Loucy (cell line): ENCODE data around the gene CFH.
"Not testable (repeated sequence)": the region's sequence is repeated elsewhere in the genome, so short reads cannot be mapped to it uniquely, and the experiment has no call there.

Source experiments
- H2AFZ ChIP-seq: fragments of 200-600 bp; sonication (generic); 2 replicates; pipeline ENCODE4 v1.6.0; 2016; ENCODE audit warnings: antibody characterized with exemption, mild to moderate bottlenecking, low read length, moderate library complexity
- H3F3A ChIP-seq: fragments of 200-600 bp; 2 replicates; pipeline ENCODE4 v1.6.0; 2016; ENCODE audit warnings: antibody characterized with exemption, low read depth, mild to moderate bottlenecking
- H3K27me3 ChIP-seq: fragments of 200-600 bp; sonication (generic); 2 replicates; pipeline ENCODE4 v1.6.1; 2014; ENCODE audit warnings: low read length, mild to moderate bottlenecking; ENCODE audit not compliant: insufficient read depth, poor library complexity, severe bottlenecking
- H3K36me3 ChIP-seq: fragments of 200-600 bp; sonication (generic); 2 replicates; pipeline ENCODE4 v1.6.1; 2016; ENCODE audit warnings: low read length; ENCODE audit not compliant: insufficient read depth
- H3K4me1 ChIP-seq: fragments of 200-600 bp; sonication (generic); 2 replicates; pipeline ENCODE4 v1.5.1; 2014; ENCODE audit warnings: low read length, mild to moderate bottlenecking; ENCODE audit not compliant: insufficient read depth, poor library complexity, severe bottlenecking
- H3K4me2 ChIP-seq: fragments of 200-600 bp; sonication (generic); 2 replicates; pipeline ENCODE4 v1.6.0; 2014; ENCODE audit warnings: antibody characterized with exemption, low read length, low read depth, mild to moderate bottlenecking; ENCODE audit not compliant: poor library complexity, severe bottlenecking
- H3K4me3 ChIP-seq: fragments of 200-600 bp; sonication (generic); 2 replicates; pipeline ENCODE4 v1.5.1; 2014; ENCODE audit warnings: low read length, mild to moderate bottlenecking, mixed read lengths; ENCODE audit not compliant: poor library complexity, severe bottlenecking
- H3K79me2 ChIP-seq: fragments of 200-600 bp; sonication (generic); 2 replicates; pipeline ENCODE4 v1.6.1; 2014; ENCODE audit warnings: low read length; ENCODE audit not compliant: insufficient read depth
- H3K9ac ChIP-seq: fragments of 200-600 bp; sonication (generic); 2 replicates; pipeline ENCODE4 v1.6.0; 2014; ENCODE audit warnings: mild to moderate bottlenecking, low read depth, low read length, moderate library complexity; ENCODE audit not compliant: poor library complexity, severe bottlenecking
- H3K9me2 ChIP-seq: fragments of 200-600 bp; sonication (generic); replicated peaks from 2 replicates; pipeline ENCODE4 v1.6.1; 2016; ENCODE audit warnings: low read depth, low read length, mixed read lengths
- H3K9me3 ChIP-seq: fragments of 200-600 bp; sonication (generic); 2 replicates; pipeline ENCODE4 v1.6.1; 2014; ENCODE audit warnings: mild to moderate bottlenecking, antibody characterized with exemption, low read length, low read depth; ENCODE audit not compliant: insufficient read depth
- H4K20me1 ChIP-seq: fragments of 200-600 bp; sonication (generic); 2 replicates; pipeline ENCODE4 v1.6.0; 2014; ENCODE audit warnings: antibody characterized with exemption, low read length, mild to moderate bottlenecking; ENCODE audit not compliant: insufficient read depth, poor library complexity, severe bottlenecking
- EZH2phosphoT487 ChIP-seq: fragments of 200-600 bp; IDR thresholded peaks from 2 replicates; pipeline ENCODE4 v1.6.1; 2018; ENCODE audit warnings: antibody characterized with exemption, mild to moderate bottlenecking, moderate library complexity, borderline replicate concordance
- TF ChIP-seq, protein P1 (sequence below): fragments of 200-600 bp; sonication (generic); conservative IDR thresholded peaks from 2 replicates; pipeline ENCODE4 v1.5.1; 2014; ENCODE audit warnings: mild to moderate bottlenecking, antibody characterized with exemption, low read length

Gene CFH

GRCh38 chr1:196701144-196701543 is 49.3 kb downstream of the CFH start:
- H3K4me3 ChIP-seq, result no peak overlapping the region
- no peaks in the 10 kb centered on the region for H3K36me3 ChIP-seq
- H3K9ac ChIP-seq, result no peak overlapping the region

GRCh38 chr1:196709892-196710291 is 58.0 kb downstream of the CFH start:
- not testable (repeated sequence) for H3K9me2 ChIP-seq, H3K36me3 ChIP-seq, H3K79me2 ChIP-seq, H3K27me3 ChIP-seq, H3K4me3 ChIP-seq, H2AFZ ChIP-seq, H3K4me2 ChIP-seq, H3K4me1 ChIP-seq, H4K20me1 ChIP-seq, H3K9me3 ChIP-seq, H3K9ac ChIP-seq, H3F3A ChIP-seq

More at GRCh38 chr1:196701144-196701543, 49.3 kb downstream of the CFH start:
- Histone ChIP-seq H2AFZ (no peak overlapping the region), H3K4me1 (no peaks in the 10 kb centered on the region), H3F3A (no peaks in the 10 kb centered on the region), H3K79me2 (no peaks in the 10 kb centered on the region), H3K9me3 (no peaks in the 10 kb centered on the region), H3K27me3 (no peaks in the 10 kb centered on the region), H3K4me2 (no peak overlapping the region), H4K20me1 (no peaks in the 10 kb centered on the region), H3K9me2 (no peaks in the 10 kb centered on the region)
- no peak for TF ChIP-seq EZH2phosphoT487
- TF ChIP-seq, protein P1, sequence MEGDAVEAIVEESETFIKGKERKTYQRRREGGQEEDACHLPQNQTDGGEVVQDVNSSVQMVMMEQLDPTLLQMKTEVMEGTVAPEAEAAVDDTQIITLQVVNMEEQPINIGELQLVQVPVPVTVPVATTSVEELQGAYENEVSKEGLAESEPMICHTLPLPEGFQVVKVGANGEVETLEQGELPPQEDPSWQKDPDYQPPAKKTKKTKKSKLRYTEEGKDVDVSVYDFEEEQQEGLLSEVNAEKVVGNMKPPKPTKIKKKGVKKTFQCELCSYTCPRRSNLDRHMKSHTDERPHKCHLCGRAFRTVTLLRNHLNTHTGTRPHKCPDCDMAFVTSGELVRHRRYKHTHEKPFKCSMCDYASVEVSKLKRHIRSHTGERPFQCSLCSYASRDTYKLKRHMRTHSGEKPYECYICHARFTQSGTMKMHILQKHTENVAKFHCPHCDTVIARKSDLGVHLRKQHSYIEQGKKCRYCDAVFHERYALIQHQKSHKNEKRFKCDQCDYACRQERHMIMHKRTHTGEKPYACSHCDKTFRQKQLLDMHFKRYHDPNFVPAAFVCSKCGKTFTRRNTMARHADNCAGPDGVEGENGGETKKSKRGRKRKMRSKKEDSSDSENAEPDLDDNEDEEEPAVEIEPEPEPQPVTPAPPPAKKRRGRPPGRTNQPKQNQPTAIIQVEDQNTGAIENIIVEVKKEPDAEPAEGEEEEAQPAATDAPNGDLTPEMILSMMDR, result no peak

DNA sequence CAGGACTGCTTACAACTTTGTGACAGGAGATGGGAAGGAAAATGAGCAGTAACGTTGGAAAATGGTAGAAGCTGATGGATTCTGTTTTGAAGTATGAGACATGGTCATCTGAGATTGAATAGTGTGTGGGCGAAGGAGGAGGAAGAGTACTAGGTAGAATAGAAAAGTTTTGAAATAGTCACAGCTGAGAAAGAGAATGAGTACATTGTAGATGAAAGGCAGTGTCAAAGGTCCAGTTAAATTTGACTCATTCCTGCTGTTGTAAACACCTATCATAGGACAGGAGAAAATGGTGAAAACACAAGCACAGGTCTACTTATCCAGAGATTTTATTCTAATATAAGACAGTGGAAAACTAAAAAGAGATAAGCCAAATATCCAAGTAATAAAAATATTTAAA is 66.0 kb downstream of the CFH start:
- H3F3A ChIP-seq, result no peaks in the 10 kb centered on the region

More for the DNA sequence above, 66.0 kb downstream of the CFH start:
- H3K9me3 ChIP-seq, result no peaks in the 10 kb centered on the region
- no peaks in the 10 kb centered on the region for H4K20me1 ChIP-seq
- H3K79me2 ChIP-seq, result no peaks in the 10 kb centered on the region
- H3K4me1 ChIP-seq, result no peaks in the 10 kb centered on the region
- H3K9ac ChIP-seq, result no peak overlapping the region
- H3K27me3 ChIP-seq, result no peaks in the 10 kb centered on the region
- no peak overlapping the region for H3K4me3 ChIP-seq
- no peaks in the 10 kb centered on the region for H3K36me3 ChIP-seq
- H2AFZ ChIP-seq, result no peak overlapping the region
- H3K4me2 ChIP-seq, result no peak overlapping the region
- H3K9me2 ChIP-seq, result no peaks in the 10 kb centered on the region
- TF ChIP-seq EZH2phosphoT487, result no peak
- TF ChIP-seq, protein P1, result no peak
